ENCODE measurements around the gene ABR.

Gene ABR

DNA sequence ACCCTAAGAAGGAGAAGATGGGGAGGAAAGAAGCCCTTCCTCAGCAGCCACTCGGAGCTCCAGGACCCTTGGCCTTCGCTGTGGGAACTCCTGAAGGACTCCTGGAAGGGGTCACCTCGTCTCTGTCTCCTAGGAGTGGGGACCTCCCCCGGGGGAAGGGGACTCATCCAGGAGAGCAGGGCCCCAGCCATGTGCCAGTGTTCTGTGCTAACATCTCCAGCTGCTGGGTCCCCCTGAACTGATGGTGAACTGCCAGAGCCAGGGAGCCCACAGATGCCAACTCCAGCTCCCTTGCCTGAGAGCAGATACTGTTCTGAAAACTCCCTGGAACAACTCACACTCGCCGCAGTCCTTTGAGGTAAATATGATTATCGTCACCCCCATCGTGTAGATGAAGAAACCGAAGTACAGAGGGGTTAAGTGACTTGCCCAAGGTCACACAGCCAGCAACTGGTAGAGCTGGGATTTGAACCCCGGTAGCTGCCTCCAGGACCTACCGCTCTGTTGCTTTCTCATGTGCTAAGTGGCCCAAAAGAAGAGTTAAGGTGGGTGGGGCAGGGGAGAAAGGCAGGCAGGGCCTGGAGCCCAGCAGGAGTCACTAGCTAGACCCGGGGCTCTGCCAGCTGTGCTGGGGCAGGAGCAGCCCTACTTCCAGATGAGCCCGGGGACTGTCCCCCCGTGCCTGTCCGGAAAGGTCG is 172.3 kb downstream of the ABR start:
- no peak overlapping the region for H3K4me3 ChIP-seq (ENCODE audit: low read depth, low read length)
- TF ChIP-seq, protein P1, sequence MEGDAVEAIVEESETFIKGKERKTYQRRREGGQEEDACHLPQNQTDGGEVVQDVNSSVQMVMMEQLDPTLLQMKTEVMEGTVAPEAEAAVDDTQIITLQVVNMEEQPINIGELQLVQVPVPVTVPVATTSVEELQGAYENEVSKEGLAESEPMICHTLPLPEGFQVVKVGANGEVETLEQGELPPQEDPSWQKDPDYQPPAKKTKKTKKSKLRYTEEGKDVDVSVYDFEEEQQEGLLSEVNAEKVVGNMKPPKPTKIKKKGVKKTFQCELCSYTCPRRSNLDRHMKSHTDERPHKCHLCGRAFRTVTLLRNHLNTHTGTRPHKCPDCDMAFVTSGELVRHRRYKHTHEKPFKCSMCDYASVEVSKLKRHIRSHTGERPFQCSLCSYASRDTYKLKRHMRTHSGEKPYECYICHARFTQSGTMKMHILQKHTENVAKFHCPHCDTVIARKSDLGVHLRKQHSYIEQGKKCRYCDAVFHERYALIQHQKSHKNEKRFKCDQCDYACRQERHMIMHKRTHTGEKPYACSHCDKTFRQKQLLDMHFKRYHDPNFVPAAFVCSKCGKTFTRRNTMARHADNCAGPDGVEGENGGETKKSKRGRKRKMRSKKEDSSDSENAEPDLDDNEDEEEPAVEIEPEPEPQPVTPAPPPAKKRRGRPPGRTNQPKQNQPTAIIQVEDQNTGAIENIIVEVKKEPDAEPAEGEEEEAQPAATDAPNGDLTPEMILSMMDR (IDR thresholded peaks at IDR 0.05; ENCODE audit: low read depth, low read length, missing control alignments) = no peak
- no peak for DNase-seq (ENCODE audit: low read depth)

DNA sequence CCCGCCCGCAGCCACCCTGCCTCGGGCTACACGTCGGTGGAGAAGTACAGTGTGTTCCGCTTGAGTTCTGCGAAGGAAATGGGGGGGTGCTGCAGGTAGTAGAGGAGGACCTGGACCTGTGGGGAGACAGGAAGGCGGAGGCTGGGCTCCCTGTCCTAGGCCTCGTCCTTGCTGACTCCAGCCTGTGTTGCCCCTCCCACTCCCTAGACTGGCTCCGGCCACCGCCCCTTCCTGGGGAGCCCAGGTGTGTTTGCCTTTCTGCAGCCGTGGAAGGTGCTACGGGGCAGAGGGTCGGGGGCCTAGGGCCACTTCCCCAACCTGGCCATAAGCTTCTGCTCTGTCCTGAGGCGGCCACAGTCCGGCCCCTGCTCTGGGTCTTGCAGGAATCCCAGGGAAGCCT is 173.7 kb downstream of the ABR start:
- no peak overlapping the region for H3K4me3 ChIP-seq (ENCODE audit: low read depth, low read length)
- DNase-seq (ENCODE audit: low read depth) = no peak
- TF ChIP-seq, protein P1 (IDR thresholded peaks at IDR 0.05; ENCODE audit: low read depth, low read length, missing control alignments) = no peak

DNA sequence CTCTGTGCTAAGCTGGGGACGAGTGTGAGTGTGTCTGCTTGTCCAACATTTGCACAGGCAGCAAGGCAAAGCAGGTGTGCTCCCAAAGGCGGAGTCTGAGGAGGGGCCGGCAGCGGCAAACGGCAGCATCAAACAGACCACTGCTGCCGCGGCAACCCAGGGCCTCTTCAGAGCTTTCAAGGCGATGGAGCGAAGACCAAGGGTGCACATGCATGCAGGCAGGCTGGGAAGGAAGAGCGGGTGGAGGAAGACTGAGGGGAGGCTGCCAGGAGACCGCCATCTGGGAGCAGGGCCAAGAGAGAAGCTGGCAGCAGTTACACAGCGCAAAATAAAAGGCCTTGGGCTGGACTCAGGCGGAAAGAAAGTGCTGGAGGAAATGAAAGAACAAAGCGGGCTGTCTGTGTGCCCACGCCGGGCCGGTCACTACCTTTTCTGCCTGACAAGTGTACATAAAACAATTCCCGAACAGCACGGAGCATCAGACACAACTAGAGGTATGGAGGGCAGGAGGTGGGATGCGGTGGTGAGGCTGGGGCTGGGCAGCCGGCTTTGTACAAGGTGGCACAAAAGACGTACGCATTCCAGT is 174.3 kb downstream of the ABR start:
- TF ChIP-seq, protein P1 (IDR thresholded peaks at IDR 0.05; ENCODE audit: low read depth, low read length, missing control alignments) = no peak
- H3K4me3 ChIP-seq (ENCODE audit: low read depth, low read length) = no peak overlapping the region
- no peak for DNase-seq (ENCODE audit: low read depth)

DNA sequence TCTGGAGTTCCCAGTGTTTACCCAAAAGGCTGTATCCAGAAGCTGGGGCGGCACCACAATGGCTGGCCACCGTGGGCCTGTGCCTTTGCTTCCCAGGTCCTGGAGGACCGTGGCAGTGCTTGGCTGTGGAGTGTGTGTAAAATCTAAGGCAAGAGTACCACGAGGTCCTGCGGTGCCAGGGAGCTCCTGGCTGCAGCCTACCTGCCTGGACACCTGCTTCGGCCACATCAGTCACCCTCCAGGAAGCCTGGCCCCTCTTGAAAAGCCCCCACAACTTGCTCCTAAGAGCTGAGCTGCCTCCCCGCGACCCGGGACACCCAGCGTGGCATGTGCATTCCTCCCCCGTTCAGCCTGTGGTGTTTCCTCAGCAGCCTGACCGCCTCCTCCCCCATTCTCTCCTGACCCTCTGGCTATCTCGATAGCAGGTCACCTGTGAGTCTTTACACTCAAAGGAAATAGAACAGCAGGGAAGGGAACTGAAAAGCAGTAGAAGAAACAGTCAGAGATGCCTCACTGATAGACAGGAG is 174.9 kb downstream of the ABR start:
- no peak overlapping the region for H3K4me3 ChIP-seq (ENCODE audit: low read depth, low read length)
- TF ChIP-seq, protein P1 (IDR thresholded peaks at IDR 0.05; ENCODE audit: low read depth, low read length, missing control alignments) = no peak
- no peak for DNase-seq (ENCODE audit: low read depth)

GRCh38 chr17:1003972-1004768 is 175.6 kb downstream of the ABR start:
- no peak overlapping the region for H3K4me3 ChIP-seq (ENCODE audit: low read depth, low read length)
- TF ChIP-seq, protein P1 (IDR thresholded peaks at IDR 0.05; ENCODE audit: low read depth, low read length, missing control alignments) = no peak
- no peak for DNase-seq (ENCODE audit: low read depth)

DNA sequence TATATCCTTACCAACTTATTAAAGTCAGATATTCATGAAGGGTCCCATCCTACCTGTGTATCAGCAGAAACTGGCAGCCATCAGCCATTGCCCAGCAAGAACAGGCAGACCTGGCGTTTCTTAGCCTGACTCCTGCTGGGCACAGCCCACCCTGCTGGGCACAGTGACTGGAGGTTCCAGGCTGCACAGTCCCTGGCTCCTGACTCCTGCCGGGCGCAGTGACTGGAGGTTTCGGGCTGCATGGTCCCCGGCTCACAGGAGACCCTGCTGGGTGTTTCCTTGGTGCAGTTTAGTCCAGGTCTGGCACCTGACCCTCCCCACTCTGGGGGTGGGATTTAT is 176.2 kb downstream of the ABR start:
- DNase-seq (ENCODE audit: low read depth) = no peak
- H3K4me3 ChIP-seq (ENCODE audit: low read depth, low read length) = no peak overlapping the region
- TF ChIP-seq, protein P1 (IDR thresholded peaks at IDR 0.05; ENCODE audit: low read depth, low read length, missing control alignments) = no peak

All from GM12864 (cell line).